PFSK-1 (cell line): Measurements from ENCODE around the gene EGLN3.

Experiments
- POLR2AphosphoS5 ChIP-seq: IDR thresholded peaks from 2 replicates; pipeline ENCODE4 v1.6.1; 2012; ENCODE audit warnings: low read depth, mild to moderate bottlenecking, control low read depth, low read length, moderate library complexity
- TAF1 ChIP-seq: IDR thresholded peaks from 2 replicates; pipeline ENCODE4 v1.6.1; 2012; ENCODE audit warnings: low read length, control low read depth, borderline replicate concordance; ENCODE audit not compliant: insufficient read depth
- TF ChIP-seq, protein P1 (sequence below), 2 experiments: IDR thresholded peaks; 2 replicates each; pipeline versions ENCODE4 v1.6.1 to v1.8.0; 2011 to 2012; ENCODE audit warnings: low read depth in 2 of 2, low read length in 2 of 2, control low read depth in 1 of 2, inconsistent platforms in 1 of 2, mild to moderate bottlenecking in 1 of 2, moderate library complexity in 1 of 2; ENCODE audit not compliant: insufficient read depth in 1 of 2

DNA sequence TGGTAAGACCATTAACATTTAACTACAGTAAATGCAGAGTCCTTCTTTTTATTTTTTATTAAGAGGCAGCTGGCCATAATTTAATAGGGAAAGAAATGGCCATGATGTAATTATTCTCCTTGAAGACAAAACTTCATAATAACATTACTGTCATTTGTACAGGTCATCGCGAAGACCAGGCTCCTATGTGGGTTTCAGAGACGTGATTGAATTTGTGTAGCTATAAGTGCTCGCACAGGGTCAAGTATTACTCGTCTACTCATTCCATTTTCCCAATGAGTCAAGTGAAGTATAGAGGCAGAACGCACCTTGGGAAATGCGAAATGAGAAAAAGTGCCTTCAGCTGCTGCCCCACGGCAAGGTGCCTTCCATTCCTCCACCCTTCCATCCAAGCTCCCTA lies 40.4 kb downstream of the EGLN3 start:
- TF ChIP-seq, protein P1, sequence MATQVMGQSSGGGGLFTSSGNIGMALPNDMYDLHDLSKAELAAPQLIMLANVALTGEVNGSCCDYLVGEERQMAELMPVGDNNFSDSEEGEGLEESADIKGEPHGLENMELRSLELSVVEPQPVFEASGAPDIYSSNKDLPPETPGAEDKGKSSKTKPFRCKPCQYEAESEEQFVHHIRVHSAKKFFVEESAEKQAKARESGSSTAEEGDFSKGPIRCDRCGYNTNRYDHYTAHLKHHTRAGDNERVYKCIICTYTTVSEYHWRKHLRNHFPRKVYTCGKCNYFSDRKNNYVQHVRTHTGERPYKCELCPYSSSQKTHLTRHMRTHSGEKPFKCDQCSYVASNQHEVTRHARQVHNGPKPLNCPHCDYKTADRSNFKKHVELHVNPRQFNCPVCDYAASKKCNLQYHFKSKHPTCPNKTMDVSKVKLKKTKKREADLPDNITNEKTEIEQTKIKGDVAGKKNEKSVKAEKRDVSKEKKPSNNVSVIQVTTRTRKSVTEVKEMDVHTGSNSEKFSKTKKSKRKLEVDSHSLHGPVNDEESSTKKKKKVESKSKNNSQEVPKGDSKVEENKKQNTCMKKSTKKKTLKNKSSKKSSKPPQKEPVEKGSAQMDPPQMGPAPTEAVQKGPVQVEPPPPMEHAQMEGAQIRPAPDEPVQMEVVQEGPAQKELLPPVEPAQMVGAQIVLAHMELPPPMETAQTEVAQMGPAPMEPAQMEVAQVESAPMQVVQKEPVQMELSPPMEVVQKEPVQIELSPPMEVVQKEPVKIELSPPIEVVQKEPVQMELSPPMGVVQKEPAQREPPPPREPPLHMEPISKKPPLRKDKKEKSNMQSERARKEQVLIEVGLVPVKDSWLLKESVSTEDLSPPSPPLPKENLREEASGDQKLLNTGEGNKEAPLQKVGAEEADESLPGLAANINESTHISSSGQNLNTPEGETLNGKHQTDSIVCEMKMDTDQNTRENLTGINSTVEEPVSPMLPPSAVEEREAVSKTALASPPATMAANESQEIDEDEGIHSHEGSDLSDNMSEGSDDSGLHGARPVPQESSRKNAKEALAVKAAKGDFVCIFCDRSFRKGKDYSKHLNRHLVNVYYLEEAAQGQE (IDR thresholded peaks at IDR 0.05; ENCODE audit: insufficient read depth in 1 of 2, low read depth in 2 of 2, low read length in 2 of 2): no peak
- TF ChIP-seq TAF1: no peak
- no peak for TF ChIP-seq POLR2AphosphoS5
